ENCODE data around the gene EPHA6.

DNA sequence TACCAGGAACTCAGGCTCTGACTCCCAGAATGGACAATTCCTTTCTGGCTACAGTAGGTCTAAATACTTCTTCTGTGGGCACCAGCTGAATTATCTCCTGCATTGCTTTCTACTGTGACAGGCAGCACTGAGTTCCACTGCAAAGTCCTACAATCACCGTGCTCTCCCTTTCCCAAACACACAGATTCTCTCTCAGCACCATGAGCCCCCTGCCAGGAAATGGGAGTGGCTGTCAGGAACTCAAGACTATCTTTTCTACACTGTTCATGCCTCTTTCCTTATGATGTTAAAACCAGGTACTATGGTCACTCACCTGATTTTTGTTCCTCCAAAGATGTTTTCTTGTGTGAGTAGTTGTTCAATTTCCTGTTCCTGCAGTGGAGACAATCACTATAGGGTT lies 383.4 kb downstream of the EPHA6 start:
- TF ChIP-seq, protein P1, sequence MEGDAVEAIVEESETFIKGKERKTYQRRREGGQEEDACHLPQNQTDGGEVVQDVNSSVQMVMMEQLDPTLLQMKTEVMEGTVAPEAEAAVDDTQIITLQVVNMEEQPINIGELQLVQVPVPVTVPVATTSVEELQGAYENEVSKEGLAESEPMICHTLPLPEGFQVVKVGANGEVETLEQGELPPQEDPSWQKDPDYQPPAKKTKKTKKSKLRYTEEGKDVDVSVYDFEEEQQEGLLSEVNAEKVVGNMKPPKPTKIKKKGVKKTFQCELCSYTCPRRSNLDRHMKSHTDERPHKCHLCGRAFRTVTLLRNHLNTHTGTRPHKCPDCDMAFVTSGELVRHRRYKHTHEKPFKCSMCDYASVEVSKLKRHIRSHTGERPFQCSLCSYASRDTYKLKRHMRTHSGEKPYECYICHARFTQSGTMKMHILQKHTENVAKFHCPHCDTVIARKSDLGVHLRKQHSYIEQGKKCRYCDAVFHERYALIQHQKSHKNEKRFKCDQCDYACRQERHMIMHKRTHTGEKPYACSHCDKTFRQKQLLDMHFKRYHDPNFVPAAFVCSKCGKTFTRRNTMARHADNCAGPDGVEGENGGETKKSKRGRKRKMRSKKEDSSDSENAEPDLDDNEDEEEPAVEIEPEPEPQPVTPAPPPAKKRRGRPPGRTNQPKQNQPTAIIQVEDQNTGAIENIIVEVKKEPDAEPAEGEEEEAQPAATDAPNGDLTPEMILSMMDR (IDR thresholded peaks at IDR 0.05 in 4 of 5, conservative IDR thresholded peaks at IDR 0.05 in 1 of 5): no peak
- TF ChIP-seq POLR2A (IDR thresholded peaks at IDR 0.05): no peak

Measured in gastrocnemius medialis (tissue), 4 donors.